ENCODE measurements around the gene ABCG4.

ABCG4 gene

GRCh38 chr11:119205574-119206510 lies 57.0 kb downstream of the ABCG4 start, which contains the start of gene CBL:
CBL (plus strand) TSS chr11:119206339; CDS start chr11:119206418, 79 bp downstream.
- peak within 1 kb of the TSS; percentile 86 to 88 for H3K4me3 ChIP-seq (ENCODE audit: low read length in 2 of 2)
- no peaks in the 10 kb centered on the region for H3K36me3 ChIP-seq (ENCODE audit: control insufficient read depth in 2 of 2, insufficient read depth in 2 of 2, low read length in 2 of 2)
- H3K9ac ChIP-seq (ENCODE audit: low read length in 2 of 2), result peak within 1 kb of the TSS; percentile 73 to 78
- peak within 1 kb of the TSS; percentile 76 for H3K27ac ChIP-seq (ENCODE audit: low read length)
- no peaks in the 10 kb centered on the region for H3K27me3 ChIP-seq (ENCODE audit: control insufficient read depth in 1 of 2, insufficient read depth in 2 of 2, low read length in 2 of 2)
- peaks cover 12% of the 10 kb centered on the region for H3K4me1 ChIP-seq (ENCODE audit: control insufficient read depth, insufficient read depth, low read length)
- no peaks in the 10 kb centered on the region for H3K9me3 ChIP-seq (ENCODE audit: control insufficient read depth in 2 of 2, low read length in 2 of 2)

- Histone ChIP-seq H3K27ac (ENCODE audit: low read length) (peak overlapping the region; percentile 76), H3K9ac (ENCODE audit: low read length in 2 of 2) (peak overlapping the region; percentile 73 to 78), H3K9me3 (ENCODE audit: control insufficient read depth in 2 of 2, low read length in 2 of 2) (no peaks in the 10 kb centered on the region), H3K27me3 (ENCODE audit: control insufficient read depth in 1 of 2, insufficient read depth in 2 of 2, low read length in 2 of 2) (no peaks in the 10 kb centered on the region), H3K4me3 (ENCODE audit: low read length in 2 of 2) (peak overlapping the region; percentile 86 to 88), H3K4me1 (ENCODE audit: control insufficient read depth, insufficient read depth, low read length) (peaks cover 12% of the 10 kb centered on the region), H3K36me3 (ENCODE audit: control insufficient read depth in 2 of 2, insufficient read depth in 2 of 2, low read length in 2 of 2) (no peaks in the 10 kb centered on the region)
These were observed 57.9 kb downstream of the ABCG4 start for GRCh38 chr11:119206511-119207414.

GRCh38 chr11:119207415-119207960 lies 58.6 kb downstream of the ABCG4 start:
- Histone ChIP-seq H3K27me3 (ENCODE audit: control insufficient read depth in 1 of 2, insufficient read depth in 2 of 2, low read length in 2 of 2) (no peaks in the 10 kb centered on the region), H3K27ac (ENCODE audit: low read length) (no peak overlapping the region), H3K4me3 (ENCODE audit: low read length in 2 of 2) (peak overlapping the region; percentile 86 to 88), H3K36me3 (ENCODE audit: control insufficient read depth in 2 of 2, insufficient read depth in 2 of 2, low read length in 2 of 2) (no peaks in the 10 kb centered on the region), H3K9me3 (ENCODE audit: control insufficient read depth in 2 of 2, low read length in 2 of 2) (no peaks in the 10 kb centered on the region), H3K9ac (ENCODE audit: low read length in 2 of 2) (peak overlapping the region; percentile 73 to 75), H3K4me1 (ENCODE audit: control insufficient read depth, insufficient read depth, low read length) (peaks cover 12% of the 10 kb centered on the region)

GRCh38 chr11:119209186-119209585 lies 60.3 kb downstream of the ABCG4 start:
- H3K27me3 ChIP-seq (ENCODE audit: control insufficient read depth in 1 of 2, insufficient read depth in 2 of 2, low read length in 2 of 2), result no peaks in the 10 kb centered on the region
- peaks cover 12% of the 10 kb centered on the region for H3K4me1 ChIP-seq (ENCODE audit: control insufficient read depth, insufficient read depth, low read length)
- H3K4me3 ChIP-seq (ENCODE audit: low read length in 2 of 2), result no peak overlapping the region
- no peak overlapping the region for H3K27ac ChIP-seq (ENCODE audit: low read length)
- H3K36me3 ChIP-seq (ENCODE audit: control insufficient read depth in 2 of 2, insufficient read depth in 2 of 2, low read length in 2 of 2), result no peaks in the 10 kb centered on the region
- no peak overlapping the region for H3K9ac ChIP-seq (ENCODE audit: low read length in 2 of 2)
- no peaks in the 10 kb centered on the region for H3K9me3 ChIP-seq (ENCODE audit: control insufficient read depth in 2 of 2, low read length in 2 of 2)

GRCh38 chr11:119210050-119210449 lies 61.2 kb downstream of the ABCG4 start:
- H3K4me1 ChIP-seq (ENCODE audit: control insufficient read depth, insufficient read depth, low read length), result peaks cover 12% of the 10 kb centered on the region
- H3K27me3 ChIP-seq (ENCODE audit: control insufficient read depth in 1 of 2, insufficient read depth in 2 of 2, low read length in 2 of 2), result no peaks in the 10 kb centered on the region
- no peak overlapping the region for H3K9ac ChIP-seq (ENCODE audit: low read length in 2 of 2)
- H3K9me3 ChIP-seq (ENCODE audit: control insufficient read depth in 2 of 2, low read length in 2 of 2), result no peaks in the 10 kb centered on the region
- H3K4me3 ChIP-seq (ENCODE audit: low read length in 2 of 2), result no peak overlapping the region
- H3K36me3 ChIP-seq (ENCODE audit: control insufficient read depth in 2 of 2, insufficient read depth in 2 of 2, low read length in 2 of 2), result no peaks in the 10 kb centered on the region
- no peak overlapping the region for H3K27ac ChIP-seq (ENCODE audit: low read length)

Data from stomach smooth muscle (tissue), 2 donors.